ACHN (cell line): ENCODE measurements around the gene NEURL1B.
"Not testable (repeated sequence)": the region's sequence is repeated elsewhere in the genome, so short reads cannot be mapped to it uniquely, and the experiment has no call there.

Source experiments
- DNase-seq: peaks from one replicate; pipeline ENCODE4 v3.0.0-alpha.2; 2015
- in situ Hi-C: cut with HindIII; loops from 2 replicates; pipeline ENCODE4 v1.10.0; 2017; ENCODE audit warnings: low sequenced_read_pairs, low pct_ligation_motif_present, low pct_unique_long_range_greater_than_20kb

The NEURL1B gene

DNA sequence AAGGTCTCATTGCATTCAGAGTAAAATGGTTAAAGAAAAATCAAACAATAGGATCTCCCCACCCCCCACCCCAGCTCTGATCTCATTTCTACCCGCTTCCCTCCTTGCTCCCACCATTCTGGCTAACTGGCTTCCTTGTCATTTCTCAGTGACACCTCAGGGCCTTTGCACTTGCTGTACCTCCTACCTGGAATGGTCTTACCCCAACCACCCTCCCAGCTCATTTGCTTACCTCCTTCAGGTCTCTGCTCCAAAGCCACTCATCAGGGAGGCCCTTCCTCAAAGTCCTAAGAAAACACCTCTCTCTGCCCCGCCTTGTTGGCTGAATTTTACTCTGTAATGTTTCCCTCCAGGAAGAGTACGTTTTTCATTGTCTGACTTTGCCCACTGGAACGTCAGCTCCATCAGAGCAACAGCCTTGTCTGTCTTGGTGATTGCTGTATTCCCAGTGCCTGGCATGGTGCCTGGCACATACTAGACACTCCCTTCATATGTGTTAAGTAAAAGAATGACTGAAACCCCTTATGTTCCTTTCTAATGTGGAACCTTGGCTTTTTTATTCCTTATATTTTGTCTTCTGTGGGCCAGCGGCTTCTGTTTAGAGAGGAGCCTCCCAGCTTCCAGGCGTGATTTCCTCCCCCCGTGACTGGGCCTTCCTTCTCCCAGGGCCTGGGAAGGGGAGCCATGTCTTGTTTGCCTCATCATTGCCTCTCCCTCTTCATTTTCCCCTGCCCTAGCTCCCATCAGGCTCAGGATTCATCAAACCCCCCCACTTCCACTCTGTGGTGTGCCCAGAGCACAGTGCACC, 26.9 kb downstream of the NEURL1B start:
- no peak for DNase-seq
- in situ Hi-C loops = no loop called here

DNA sequence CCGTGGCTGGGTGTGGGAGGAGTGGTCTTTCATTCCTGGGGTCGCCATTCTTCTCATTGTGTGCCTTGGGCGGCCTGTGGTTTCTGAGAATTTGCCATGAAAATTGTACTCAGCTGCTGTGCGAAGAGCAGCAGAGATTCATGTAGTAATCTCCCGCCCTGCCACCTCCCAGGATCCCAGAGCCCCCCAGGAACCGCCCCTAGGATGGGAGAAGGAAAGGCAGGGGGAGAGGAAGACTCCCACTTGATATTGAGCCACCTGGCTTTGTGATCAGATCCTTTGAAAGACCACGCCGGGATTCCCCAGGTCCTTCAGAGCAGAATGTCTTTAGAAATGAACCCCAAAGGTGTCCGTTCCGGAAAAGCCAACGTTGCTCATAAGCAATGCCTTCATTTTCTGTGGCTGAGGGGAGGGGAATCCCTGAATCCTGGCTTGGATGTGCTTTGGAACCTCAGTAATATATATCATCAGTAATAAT, 27.6 kb downstream of the NEURL1B start:
- in situ Hi-C loops = no loop called here
- DNase-seq = no peak

DNA sequence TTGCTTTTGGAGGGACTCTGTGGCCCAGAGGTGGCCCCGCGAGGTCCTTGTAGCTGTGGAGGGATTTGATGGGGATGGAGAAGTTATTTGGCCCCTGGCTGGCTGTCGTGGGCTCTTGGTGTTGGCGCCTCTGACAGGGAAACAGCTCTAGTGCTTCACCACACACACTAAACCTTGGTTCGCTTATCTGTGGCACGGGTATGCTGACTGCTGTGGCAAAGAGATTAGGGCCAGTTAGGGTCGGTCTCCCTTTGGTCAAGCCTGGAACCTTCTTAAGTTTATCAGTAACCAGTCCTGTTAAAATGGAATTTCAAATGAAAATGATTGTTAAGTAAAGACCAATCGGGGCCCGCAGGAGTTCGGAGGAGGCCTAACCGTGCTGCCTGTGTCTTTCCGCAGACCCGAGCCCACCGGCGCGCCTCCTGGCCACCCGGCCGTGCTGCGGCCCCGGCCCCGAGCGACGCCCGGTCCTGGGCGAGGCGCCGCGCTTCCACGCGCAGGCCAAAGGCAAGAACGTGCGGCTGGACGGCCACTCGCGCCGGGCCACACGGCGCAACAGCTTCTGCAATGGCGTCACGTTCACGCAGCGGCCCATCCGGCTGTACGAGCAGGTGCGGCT, 28.4 kb downstream of the NEURL1B start:
- no peak for DNase-seq
- in situ Hi-C loops = no loop called here

DNA sequence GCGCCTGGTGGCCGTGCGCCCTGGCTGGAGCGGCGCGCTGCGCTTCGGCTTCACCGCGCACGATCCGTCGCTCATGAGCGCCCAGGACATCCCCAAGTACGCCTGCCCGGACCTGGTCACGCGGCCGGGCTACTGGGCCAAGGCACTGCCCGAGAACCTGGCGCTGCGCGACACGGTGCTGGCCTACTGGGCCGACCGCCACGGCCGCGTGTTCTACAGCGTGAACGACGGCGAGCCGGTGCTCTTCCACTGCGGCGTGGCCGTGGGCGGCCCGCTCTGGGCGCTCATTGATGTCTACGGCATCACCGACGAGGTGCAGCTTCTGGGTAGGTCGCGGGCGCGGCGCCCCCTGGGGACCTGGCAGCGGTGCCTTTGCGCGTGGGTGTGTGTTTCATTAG, 28.9 kb downstream of the NEURL1B start:
- DNase-seq = no peak
- in situ Hi-C loops = no loop called here

DNA sequence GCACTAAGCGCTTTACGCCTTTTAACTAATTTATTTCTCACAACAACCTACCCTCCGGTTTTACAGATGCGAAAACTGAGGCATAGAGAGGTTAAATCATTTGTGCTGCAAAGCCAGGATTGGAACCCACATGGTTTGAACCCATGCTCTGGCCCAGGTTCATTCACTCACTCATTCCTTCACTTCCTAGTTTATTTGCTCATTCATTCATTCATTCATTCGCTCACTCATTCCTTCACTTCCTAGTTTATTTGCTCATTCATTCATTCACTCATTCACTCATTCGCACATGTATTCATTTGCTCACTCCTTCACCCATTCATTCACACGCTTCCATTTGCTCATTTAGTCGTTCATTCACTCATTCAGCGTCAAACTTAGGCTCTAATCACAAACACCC, 29.4 kb downstream of the NEURL1B start:
- no peak for DNase-seq
- in situ Hi-C loops = no loop called here

DNA sequence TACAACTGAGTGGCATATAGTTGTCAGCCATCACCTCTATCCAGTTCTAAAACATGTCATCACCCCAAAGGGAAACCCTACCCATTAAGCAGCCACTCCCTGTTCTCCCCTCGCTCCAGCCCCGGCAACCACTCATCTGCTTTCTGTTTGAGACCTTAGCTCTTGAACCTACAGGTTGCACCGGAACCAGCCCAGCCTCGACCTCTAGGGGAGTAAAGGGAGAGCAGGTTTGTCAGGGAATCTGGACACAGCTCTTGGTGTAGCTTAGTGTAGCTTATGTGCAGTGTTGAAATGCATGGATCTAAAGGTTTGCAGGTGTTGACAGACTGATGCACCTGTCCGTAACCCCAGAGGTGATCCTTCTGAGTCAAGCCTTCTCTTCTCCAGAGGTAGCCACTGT, 30.0 kb downstream of the NEURL1B start:
- DNase-seq = no peak
- in situ Hi-C loops = no loop called here

DNA sequence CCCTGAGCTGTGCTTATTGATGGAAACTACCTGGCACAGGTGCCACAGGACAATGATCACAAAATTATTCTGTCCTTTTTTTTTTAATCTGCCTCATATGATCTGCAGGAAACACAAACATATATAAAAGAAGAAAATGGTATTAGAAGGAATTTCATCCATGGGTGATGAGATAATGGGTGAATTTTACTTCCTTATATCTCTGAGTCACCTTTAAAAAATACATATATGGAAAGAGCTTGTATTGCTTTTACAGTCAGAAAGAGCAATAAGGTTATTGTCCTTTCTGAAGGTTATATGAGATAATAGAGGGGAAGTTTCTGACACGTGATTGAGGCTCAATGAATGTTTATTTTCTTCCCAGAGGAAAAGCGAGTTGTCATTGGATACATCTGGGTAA, 31.6 kb downstream of the NEURL1B start:
- no peak for DNase-seq
- in situ Hi-C loops = no loop called here

DNA sequence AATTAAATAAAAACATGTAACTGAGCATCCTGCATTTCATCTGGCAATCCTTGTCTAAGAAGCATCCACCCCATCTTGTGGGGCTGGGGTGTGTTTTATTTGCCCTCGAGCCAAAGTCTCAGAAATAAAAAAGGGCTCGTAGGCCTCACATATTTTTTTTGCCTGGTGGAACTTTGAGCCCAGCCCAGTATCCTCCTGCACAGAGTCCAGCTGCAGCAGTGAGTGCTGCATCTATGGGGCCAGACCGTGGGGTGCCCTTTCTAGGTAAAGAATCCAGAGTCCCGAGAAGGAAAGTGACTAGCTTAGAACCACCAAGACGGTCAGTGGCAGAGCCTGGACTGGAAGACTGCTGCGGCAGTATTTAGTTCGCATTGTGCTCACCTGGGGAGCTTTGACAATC, 33.1 kb downstream of the NEURL1B start:
- DNase-seq = no peak
- in situ Hi-C loops = no loop called here

DNA sequence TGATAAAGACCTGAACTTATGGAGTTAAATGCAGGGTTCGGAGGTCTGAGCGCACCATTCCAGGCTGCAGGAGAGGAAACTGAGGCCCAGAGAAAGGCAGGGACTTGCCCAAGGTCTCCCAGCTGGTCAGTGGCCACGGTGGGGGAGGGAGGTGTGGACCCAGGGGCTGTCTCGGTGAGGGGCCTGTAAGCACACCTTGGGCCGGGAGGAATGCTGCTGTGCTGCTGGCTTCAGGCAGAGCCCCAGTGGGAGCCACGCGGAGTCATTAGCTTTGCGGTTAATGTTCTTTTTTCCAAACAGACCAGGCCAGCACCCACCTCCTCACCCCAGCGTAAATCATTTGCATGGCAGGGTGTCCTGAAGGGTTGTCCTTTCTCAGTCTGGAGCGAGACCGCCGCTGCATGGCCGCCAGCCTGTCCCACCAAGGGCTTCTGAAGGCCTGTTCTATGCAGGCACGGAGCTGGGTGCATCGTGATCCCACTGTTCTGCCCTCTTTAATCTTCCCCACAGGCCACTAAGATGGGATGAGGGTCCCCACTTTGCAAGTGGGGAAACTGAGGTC, 35.9 kb downstream of the NEURL1B start:
- in situ Hi-C loops = no loop called here
- DNase-seq = no peak

DNA sequence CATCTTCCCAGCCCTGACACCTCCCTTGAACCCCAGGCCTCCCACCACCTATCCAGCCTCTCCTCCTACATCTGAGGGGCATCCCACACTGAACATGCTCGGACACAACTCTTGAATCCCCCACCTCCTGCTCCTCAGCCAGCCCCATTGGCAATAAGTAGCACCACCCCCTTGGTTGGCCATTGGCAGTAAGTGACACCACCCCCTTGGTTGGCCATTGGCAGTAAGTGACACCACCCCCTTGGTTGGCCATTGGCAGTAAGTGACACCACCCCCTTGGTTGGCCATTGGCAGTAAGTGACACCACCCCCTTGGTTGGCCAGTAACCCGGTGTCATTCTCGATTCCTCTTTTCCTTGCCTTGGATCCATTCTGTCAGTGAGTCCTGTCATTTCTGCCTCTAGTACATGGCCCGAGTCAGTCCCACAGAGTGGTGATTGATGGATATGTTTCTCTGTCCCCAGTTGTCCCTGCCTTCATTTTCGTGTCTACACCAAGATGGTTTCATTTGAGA, 37.4 kb downstream of the NEURL1B start:
- in situ Hi-C loops, DNase-seq: not testable (repeated sequence)

DNA sequence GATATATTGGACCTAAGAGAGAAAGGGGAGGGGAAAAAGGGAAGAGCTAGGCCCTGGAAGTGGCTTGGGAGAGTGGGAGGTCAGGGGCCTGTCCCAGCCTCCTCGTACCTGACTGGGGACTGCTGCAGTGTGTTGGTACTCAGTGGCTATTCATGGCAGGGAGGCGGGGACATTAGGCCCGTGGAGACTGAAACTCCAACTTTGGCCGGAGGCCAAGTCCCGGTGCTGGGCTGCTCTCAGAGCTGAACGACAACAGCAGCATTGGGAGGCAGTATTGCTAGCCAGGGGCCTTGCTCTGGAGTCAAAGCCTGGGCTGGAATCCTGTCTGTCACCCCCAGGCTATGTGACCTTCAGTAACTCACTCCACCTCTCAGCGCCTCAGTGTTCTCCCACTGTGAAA, 37.8 kb downstream of the NEURL1B start:
- in situ Hi-C loops = no loop called here

DNA sequence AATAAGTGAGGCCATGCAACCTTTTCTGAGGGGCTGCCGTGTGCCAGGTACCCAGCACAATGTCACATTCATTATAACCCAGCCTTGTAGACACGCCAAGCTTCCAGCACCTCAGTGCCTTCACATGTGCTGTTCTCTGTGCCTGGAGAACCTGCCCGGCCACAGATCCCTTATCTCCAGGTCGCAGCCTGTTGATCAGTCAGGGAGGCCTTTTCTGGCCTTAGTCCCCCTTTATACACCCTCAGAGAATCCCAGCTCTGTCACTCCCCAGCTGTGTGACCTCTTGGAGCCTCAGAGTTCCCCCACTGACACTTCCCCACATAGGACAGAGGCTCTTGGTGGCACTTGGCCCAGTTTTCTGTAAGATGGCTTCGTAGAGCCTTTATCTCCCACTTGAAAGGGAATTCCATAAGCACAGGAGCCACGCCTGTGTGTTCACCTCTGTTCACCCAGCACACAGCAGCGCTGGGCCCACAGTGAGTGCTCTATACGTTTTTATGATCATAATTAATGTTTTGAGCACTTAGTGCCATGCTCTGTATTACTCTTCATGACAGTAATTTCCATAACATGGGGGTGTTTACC, 38.7 kb downstream of the NEURL1B start:
- in situ Hi-C loops = no loop called here

More for the DNA sequence above, 37.8 kb downstream of the NEURL1B start:
- no peak for DNase-seq

DNA sequence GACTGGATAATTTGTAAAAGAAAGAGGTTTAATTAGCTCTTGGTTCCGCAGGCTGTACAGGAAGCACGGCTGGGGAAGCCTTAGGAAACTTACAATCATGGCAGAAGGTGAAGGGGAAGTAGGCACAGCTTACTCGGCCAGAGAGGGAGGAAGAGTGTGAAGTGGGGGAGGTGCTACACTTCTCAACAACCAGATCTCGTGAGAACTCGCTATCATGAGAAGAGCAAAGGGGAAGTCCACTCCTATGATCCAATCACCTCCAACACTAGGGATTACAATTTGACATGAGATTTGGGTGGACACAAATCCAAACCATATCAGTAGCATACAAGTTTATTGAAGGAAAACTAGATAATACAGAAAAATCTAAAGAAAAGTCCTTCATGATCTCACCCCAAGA, 39.9 kb downstream of the NEURL1B start:
- in situ Hi-C loops = no loop called here
- no peak for DNase-seq

More for the DNA sequence above, 38.7 kb downstream of the NEURL1B start:
- no peak for DNase-seq

DNA sequence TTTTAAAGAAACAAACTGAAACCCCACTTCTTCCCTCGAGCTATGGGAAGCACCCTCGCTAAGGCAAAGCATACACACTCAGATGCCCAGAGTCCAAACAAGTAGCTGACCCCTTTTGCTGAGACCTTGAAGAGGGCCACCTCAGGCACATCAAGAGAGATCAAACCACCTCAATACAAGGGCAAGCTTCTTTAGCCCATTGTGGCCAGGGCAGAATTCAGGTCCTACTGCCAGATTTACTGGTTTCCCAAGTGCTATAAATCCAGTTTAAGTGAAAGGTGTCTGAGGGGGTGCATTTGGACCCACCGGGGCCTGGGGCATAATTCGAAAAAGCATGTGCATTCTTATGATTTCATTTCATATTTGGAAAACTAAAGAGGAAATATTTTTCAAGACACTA, 40.4 kb downstream of the NEURL1B start:
- in situ Hi-C loops = no loop called here
- DNase-seq = no peak

DNA sequence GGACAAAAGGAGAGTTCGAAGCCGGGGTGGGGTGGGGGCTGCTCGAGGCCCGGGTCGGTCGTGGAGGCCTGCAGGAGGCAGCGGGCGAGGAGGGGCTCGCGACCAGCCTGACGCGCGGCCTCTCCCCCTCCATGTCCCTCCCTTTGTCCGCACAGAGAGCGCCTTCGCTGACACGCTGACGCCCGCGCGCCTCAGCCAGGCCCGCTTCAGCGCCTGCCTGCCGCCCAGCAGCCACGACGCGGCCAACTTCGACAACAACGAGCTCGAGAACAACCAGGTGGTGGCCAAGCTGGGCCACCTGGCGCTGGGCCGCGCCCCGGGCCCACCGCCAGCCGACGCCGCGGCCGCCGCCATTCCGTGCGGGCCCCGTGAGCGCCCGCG, 42.2 kb downstream of the NEURL1B start:
- no peak for DNase-seq
- in situ Hi-C loops = no loop called here

DNA sequence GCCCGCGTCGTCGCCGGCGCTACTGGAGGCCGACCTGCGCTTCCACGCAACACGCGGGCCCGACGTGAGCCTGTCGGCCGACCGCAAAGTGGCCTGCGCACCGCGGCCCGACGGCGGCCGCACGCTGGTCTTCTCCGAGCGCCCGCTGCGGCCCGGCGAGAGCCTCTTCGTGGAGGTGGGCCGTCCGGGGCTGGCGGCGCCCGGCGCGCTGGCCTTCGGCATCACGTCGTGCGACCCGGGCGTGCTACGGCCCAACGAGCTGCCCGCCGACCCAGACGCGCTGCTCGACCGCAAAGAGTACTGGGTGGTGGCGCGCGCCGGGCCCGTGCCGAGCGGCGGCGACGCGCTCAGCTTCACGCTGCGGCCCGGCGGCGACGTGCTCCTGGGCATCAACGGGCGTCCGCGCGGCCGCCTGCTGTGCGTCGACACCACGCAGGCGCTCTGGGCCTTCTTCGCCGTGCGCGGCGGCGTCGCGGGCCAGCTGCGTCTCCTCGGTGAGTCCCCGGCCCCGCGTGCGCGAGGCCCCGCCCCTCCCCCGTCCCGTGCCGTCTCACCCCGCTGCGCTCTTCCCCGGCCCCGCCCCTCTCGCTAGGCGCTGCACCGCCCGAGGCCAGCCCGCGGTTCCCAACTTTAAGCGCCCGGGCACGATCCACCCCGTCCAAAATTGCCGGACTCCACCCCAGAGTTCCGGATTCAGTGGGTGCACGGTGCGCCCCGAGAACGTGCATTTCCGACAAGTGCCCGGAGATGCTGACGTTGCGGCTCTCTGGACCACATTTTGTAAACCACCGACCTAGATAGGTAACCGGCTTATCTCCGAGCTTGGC, 42.8 kb downstream of the NEURL1B start:
- DNase-seq = no peak
- in situ Hi-C loops = no loop called here

DNA sequence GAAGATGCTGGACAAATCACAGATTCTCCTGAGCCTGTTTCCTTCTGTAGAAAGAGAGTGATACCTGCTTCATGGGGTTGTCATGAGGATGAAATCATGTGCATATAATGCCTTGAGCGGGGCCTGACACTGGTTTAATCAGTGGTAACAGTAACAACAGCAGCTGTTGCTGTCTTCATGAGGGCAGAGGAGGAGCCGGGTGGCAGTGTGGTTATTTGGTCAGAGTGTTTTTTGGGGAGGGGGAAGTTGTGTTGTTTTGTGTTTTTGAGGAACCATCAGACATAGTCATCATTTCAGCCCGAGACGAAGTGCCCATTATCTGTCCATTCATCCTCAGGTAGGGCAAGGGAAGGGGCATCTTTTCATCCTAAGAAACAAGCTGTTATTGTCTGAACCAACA, 44.0 kb downstream of the NEURL1B start:
- in situ Hi-C loops = no loop called here

DNA sequence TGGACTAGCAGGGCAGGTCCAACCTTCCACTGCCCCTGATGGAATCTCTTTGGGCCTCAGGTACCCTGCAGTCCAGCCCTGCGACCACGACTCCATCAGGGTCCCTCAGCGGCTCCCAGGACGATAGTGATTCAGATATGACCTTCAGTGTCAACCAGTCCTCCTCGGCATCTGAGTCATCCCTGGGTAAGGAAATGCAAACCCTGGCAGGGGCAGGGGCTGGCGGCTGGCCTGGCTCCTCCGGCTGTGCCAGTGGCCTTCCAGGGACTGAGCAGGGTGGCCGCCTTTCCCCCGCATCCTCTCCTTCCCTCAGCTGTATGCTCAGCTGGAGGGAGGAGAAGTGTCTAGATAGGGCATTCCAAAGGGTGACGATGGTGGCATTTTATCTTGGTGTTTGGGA, 45.0 kb downstream of the NEURL1B start:
- no peak for DNase-seq
- in situ Hi-C loops = no loop called here

More for the DNA sequence above, 44.0 kb downstream of the NEURL1B start:
- DNase-seq = no peak
